Subcutaneous abdominal adipose tissue (tissue), 5 donors: Measurements from ENCODE around the gene DQX1.

Source experiments
- H3K27ac ChIP-seq: one replicate; pipeline ENCODE4 v1.7.0; 2013; ENCODE audit warnings: low read depth, mild to moderate bottlenecking, inconsistent platforms, low read length, moderate library complexity
- H3K27me3 ChIP-seq, 5 donors: one replicate each; pipeline ENCODE4 v1.7.0; 2013; ENCODE audit warnings: low read length in 5 of 5, inconsistent platforms in 1 of 5; ENCODE audit not compliant: control insufficient read depth in 5 of 5, insufficient read depth in 4 of 5
- H3K36me3 ChIP-seq, 5 donors: one replicate each; pipeline ENCODE4 v1.7.0; 2013; ENCODE audit warnings: low read length in 5 of 5; ENCODE audit not compliant: control insufficient read depth in 5 of 5, insufficient read depth in 5 of 5
- H3K4me1 ChIP-seq, 5 donors: one replicate each; pipeline ENCODE4 v1.7.0; 2013; ENCODE audit warnings: low read length in 5 of 5, mild to moderate bottlenecking in 3 of 5, moderate library complexity in 1 of 5; ENCODE audit not compliant: control insufficient read depth in 5 of 5, insufficient read depth in 5 of 5
- H3K4me3 ChIP-seq, 5 donors: one replicate each; pipeline ENCODE4 v1.7.0; 2013; ENCODE audit warnings: low read length in 5 of 5, low read depth in 1 of 5
- H3K9ac ChIP-seq, 5 donors: one replicate each; pipeline ENCODE4 v1.7.0; 2013; ENCODE audit warnings: low read length in 5 of 5, mild to moderate bottlenecking in 4 of 5, moderate library complexity in 3 of 5
- H3K9me3 ChIP-seq, 5 donors: one replicate each; pipeline ENCODE4 v1.7.0; 2013; ENCODE audit warnings: low read length in 5 of 5; ENCODE audit not compliant: control insufficient read depth in 5 of 5
- donor health status: healthy.
- donor health status: healthy.
- donor health status: healthy.
- donor health status: healthy.
- donor health status: healthy.

Gene DQX1

GRCh38 chr2:74513605-74514367 lies 12.2 kb downstream of the DQX1 start:
- peaks cover 0 to 29% (median 24%) of the 10 kb centered on the region in 5 donors for H3K4me1 ChIP-seq
- no peak overlapping the region for H3K4me3 ChIP-seq
- H3K9me3 ChIP-seq = no peaks in the 10 kb centered on the region
- H3K9ac ChIP-seq = no peak overlapping the region
- H3K27me3 ChIP-seq = peaks cover 61 to 81% (median 70%) of the 10 kb centered on the region in 5 donors
- no peak overlapping the region for H3K27ac ChIP-seq
- H3K36me3 ChIP-seq = no peaks in the 10 kb centered on the region

GRCh38 chr2:74512744-74513604 lies 13.1 kb downstream of the DQX1 start:
- H3K27me3 ChIP-seq = peaks cover 54 to 73% (median 62%) of the 10 kb centered on the region in 5 donors

GRCh38 chr2:74511104-74511989 lies 14.7 kb downstream of the DQX1 start:
- no peak overlapping the region for H3K27ac ChIP-seq
- no peak overlapping the region for H3K9ac ChIP-seq
- H3K4me3 ChIP-seq = no peak overlapping the region
- peaks cover 2 to 43% (median 36%) of the 10 kb centered on the region in 5 donors for H3K4me1 ChIP-seq
- no peaks in the 10 kb centered on the region for H3K9me3 ChIP-seq
- H3K36me3 ChIP-seq = no peaks in the 10 kb centered on the region
- H3K27me3 ChIP-seq = peaks cover 44 to 59% (median 49%) of the 10 kb centered on the region in 5 donors

More at GRCh38 chr2:74512744-74513604, 13.1 kb downstream of the DQX1 start:
- Histone ChIP-seq H3K4me3 (no peak overlapping the region), H3K36me3 (no peaks in the 10 kb centered on the region), H3K9me3 (no peaks in the 10 kb centered on the region), H3K4me1 (peaks cover 0 to 34% (median 29%) of the 10 kb centered on the region in 5 donors), H3K9ac (no peak overlapping the region), H3K27ac (no peak overlapping the region)

- no peak overlapping the region for H3K9ac ChIP-seq
- peaks cover 0 to 8% (median 7%) of the 10 kb centered on the region in 5 donors for H3K36me3 ChIP-seq
- peaks cover 33 to 49% (median 42%) of the 10 kb centered on the region in 5 donors for H3K27me3 ChIP-seq
- no peak overlapping the region for H3K4me3 ChIP-seq
- H3K27ac ChIP-seq = no peak overlapping the region
- peaks cover 5 to 42% (median 35%) of the 10 kb centered on the region in 5 donors for H3K4me1 ChIP-seq
- no peaks in the 10 kb centered on the region for H3K9me3 ChIP-seq
These were observed 15.8 kb downstream of the DQX1 start for GRCh38 chr2:74510272-74510671.

GRCh38 chr2:74507926-74508520 lies 18.0 kb downstream of the DQX1 start:
- H3K9ac ChIP-seq = peak overlapping the region in 4 of 5 donors; percentile 83 to 96 (median 94)
- H3K27ac ChIP-seq = peak overlapping the region; percentile 94
- H3K4me3 ChIP-seq = peak overlapping the region; percentile 82 to 100 (median 99)
- peaks cover 0 to 14% (median 11%) of the 10 kb centered on the region in 5 donors for H3K36me3 ChIP-seq
- H3K27me3 ChIP-seq = peaks cover 12 to 27% (median 22%) of the 10 kb centered on the region in 5 donors
- H3K9me3 ChIP-seq = no peaks in the 10 kb centered on the region
- peaks cover 6 to 48% (median 47%) of the 10 kb centered on the region in 5 donors for H3K4me1 ChIP-seq

GRCh38 chr2:74507145-74507925 lies 18.7 kb downstream of the DQX1 start, which contains the start of gene PCGF1:
Gene PCGF1 (minus strand): TSS chr2:74507695. CDS start chr2:74507668, 27 bp downstream.
- Histone ChIP-seq H3K4me3 (peak within 1 kb of the TSS; percentile 82 to 100 (median 99)), H3K9me3 (no peaks in the 10 kb centered on the region), H3K4me1 (peaks cover 6 to 55% (median 53%) of the 10 kb centered on the region in 5 donors), H3K9ac (peak within 1 kb of the TSS; percentile 83 to 96 (median 94)), H3K27ac (peak within 1 kb of the TSS; percentile 94), H3K36me3 (peaks cover 0 to 14% (median 11%) of the 10 kb centered on the region in 5 donors), H3K27me3 (peaks cover 6 to 22% (median 17%) of the 10 kb centered on the region in 5 donors)

- Histone ChIP-seq H3K9me3 (no peaks in the 10 kb centered on the region), H3K36me3 (peaks cover 0 to 14% (median 11%) of the 10 kb centered on the region in 5 donors), H3K27me3 (peaks cover under 1 to 19% (median 9%) of the 10 kb centered on the region in 5 donors), H3K9ac (peak overlapping the region in 1 of 5 donors; percentile 43), H3K4me3 (peak overlapping the region; percentile 6 to 38 (median 27)), H3K27ac (peak overlapping the region; percentile 30), H3K4me1 (peaks cover 6 to 60% (median 58%) of the 10 kb centered on the region in 5 donors)
These were observed 20.4 kb downstream of the DQX1 start for GRCh38 chr2:74505448-74506246.

- Histone ChIP-seq H3K36me3 (peaks cover 0 to 14% (median 11%) of the 10 kb centered on the region in 5 donors), H3K27ac (no peak overlapping the region), H3K9me3 (no peaks in the 10 kb centered on the region), H3K4me3 (peak overlapping the region in 4 of 5 donors; percentile 74 to 87 (median 82)), H3K27me3 (peaks cover 9 to 26% (median 13%) of the 10 kb centered on the region in 5 donors), H3K4me1 (peaks cover 6 to 63% (median 61%) of the 10 kb centered on the region in 5 donors), H3K9ac (peak overlapping the region in 1 of 5 donors; percentile 84)
These were observed 21.4 kb downstream of the DQX1 start for GRCh38 chr2:74504591-74504990.
